Ascending aorta (tissue), 2 donors: ENCODE data around the gene CYP17A1. TPM values are rescaled to one million over a fixed set of nuclear protein-coding genes. Genes with fewer than 3 reads are reported as not detected.
"Not testable (repeated sequence)": the region's sequence is repeated elsewhere in the genome, so short reads cannot be mapped to it uniquely, and the experiment has no call there.

Experiments
- DNase-seq, 2 donors: peaks; one replicate each; pipeline ENCODE4 v3.0.0-alpha.2; 2019; ENCODE audit warnings: low spot score in 2 of 2
- H3K27ac ChIP-seq, 2 donors: fragments of 200-600 bp; sonication (generic); one replicate each; pipeline ENCODE4 v1.5.1; 2016 to 2017; ENCODE audit warnings: mild to moderate bottlenecking in 1 of 2
- H3K27me3 ChIP-seq: fragments of 200-600 bp; sonication (generic); one replicate; pipeline ENCODE4 v1.5.1; 2017
- H3K36me3 ChIP-seq, 2 donors: fragments of 200-600 bp; sonication (generic); one replicate each; pipeline ENCODE4 v1.5.1; 2016
- H3K4me1 ChIP-seq, 2 donors: fragments of 200-600 bp; sonication (generic); one replicate each; pipeline ENCODE4 v1.5.1; 2016 to 2017; ENCODE audit warnings: mild to moderate bottlenecking in 1 of 2
- H3K4me3 ChIP-seq, 2 donors: fragments of 200-600 bp; sonication (generic); one replicate each; pipeline ENCODE4 v1.5.1; 2016 to 2017; ENCODE audit warnings: mild to moderate bottlenecking in 1 of 2
- H3K9me3 ChIP-seq, 2 donors: fragments of 200-600 bp; sonication (generic); one replicate each; pipeline ENCODE4 v1.5.1; 2016
- intact Hi-C: fragments of 100-400 bp; cut with DNase I; formaldehyde crosslinking; loops from one replicate; pipeline ENCODE4 v1.15.1; 2023
- total RNA-seq: library from RNA; depleted of rRNA; stranded (reverse); fragments of >200 nt; gene quantifications from one replicate; pipeline ENCODE4 v1.1.0, GENCODE V29; 2016
- TF ChIP-seq, protein P1 (sequence below), 3 experiments: fragments of 200-600 bp in 2 of 3; fragments of 450-650 bp in 1 of 3; sonication (generic) in 2 of 3; IDR thresholded peaks; one replicate each; pipeline ENCODE4 v1.5.1; 2016 to 2019; ENCODE audit warnings: antibody characterized with exemption in 3 of 3, mild to moderate bottlenecking in 1 of 3, moderate library complexity in 1 of 3

CYP17A1 gene
- total RNA-seq, 1 donor from 2014 or later = 116 TPM

DNA sequence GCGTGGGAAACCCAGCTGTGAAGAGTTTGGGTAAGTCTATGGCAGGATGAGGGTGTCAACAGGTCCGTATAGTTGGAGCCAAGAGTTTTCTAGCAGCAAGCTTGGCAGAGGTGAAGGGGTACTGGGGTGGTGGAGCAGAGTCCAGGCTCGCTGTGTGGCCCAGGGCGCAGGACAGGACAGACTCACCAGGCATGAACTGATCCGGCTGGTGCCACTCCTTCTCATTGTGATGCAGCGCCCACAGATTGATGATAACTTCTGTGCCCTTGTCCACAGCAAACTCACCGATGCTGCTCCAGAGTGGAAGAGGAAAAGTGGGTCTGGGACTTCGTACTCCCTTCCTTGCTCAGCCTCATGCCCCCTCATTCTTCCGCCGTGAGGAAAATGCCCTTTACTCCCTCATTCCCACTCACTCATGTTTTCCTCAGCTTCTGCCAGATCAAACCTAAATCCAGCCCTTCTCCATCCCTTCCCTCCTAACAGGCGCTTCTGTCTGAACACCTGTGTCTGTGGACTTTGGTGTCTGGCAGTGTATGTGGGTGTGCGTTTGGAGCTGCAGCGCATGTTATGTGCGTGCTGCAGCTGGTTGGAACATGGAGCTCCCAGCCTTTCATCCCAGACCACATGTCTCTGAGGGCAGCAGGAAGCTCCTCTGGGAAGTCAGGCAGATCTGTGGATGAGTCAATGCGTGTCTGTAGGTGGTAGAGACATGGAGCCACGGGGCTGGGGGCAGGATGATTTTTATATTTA is 5.7 kb downstream of the CYP17A1 start:
- peaks cover 0 to 12% of the 10 kb centered on the region in 2 donors for H3K36me3 ChIP-seq
- TF ChIP-seq, protein P1, sequence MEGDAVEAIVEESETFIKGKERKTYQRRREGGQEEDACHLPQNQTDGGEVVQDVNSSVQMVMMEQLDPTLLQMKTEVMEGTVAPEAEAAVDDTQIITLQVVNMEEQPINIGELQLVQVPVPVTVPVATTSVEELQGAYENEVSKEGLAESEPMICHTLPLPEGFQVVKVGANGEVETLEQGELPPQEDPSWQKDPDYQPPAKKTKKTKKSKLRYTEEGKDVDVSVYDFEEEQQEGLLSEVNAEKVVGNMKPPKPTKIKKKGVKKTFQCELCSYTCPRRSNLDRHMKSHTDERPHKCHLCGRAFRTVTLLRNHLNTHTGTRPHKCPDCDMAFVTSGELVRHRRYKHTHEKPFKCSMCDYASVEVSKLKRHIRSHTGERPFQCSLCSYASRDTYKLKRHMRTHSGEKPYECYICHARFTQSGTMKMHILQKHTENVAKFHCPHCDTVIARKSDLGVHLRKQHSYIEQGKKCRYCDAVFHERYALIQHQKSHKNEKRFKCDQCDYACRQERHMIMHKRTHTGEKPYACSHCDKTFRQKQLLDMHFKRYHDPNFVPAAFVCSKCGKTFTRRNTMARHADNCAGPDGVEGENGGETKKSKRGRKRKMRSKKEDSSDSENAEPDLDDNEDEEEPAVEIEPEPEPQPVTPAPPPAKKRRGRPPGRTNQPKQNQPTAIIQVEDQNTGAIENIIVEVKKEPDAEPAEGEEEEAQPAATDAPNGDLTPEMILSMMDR (IDR thresholded peaks at IDR 0.05) = no peak
- H3K27ac ChIP-seq = no peak overlapping the region
- H3K27me3 ChIP-seq = no peaks in the 10 kb centered on the region
- H3K4me3 ChIP-seq = no peak overlapping the region
- peaks cover 0 to 4% of the 10 kb centered on the region in 2 donors for H3K4me1 ChIP-seq
- intact Hi-C loops = loop anchor here (10.0 kb wide), 1 partner anchor 503 kb away; no protein-coding TSS in a partner anchor
- DNase-seq = no peak
- H3K9me3 ChIP-seq = no peaks in the 10 kb centered on the region

DNA sequence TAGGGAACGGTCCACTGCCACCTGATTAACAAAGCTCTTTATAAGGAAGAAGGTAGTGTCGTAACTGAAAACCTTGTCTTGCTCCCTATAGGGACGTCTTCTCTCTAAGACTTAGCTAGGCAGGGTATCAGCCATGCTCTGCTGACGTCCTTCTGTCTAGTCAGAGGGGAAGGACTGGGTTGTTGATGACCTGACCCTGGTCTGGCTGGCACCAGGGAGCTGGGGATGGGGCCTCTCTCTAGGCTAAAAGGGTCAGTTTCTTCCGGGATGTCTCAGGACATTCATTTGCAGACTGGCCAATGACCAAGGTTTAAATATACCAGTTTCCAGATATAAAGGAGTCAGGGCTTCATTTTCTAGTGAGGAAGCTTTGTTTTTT is 9.6 kb downstream of the CYP17A1 start:
- H3K27ac ChIP-seq = no peak overlapping the region
- no peak overlapping the region for H3K4me3 ChIP-seq
- H3K4me1 ChIP-seq = no peaks in the 10 kb centered on the region
- intact Hi-C loops = no loop called here
- TF ChIP-seq, protein P1 (IDR thresholded peaks at IDR 0.05) = no peak
- no peaks in the 10 kb centered on the region for H3K9me3 ChIP-seq
- no peak for DNase-seq
- peaks cover 0 to 12% of the 10 kb centered on the region in 2 donors for H3K36me3 ChIP-seq
- no peaks in the 10 kb centered on the region for H3K27me3 ChIP-seq

DNA sequence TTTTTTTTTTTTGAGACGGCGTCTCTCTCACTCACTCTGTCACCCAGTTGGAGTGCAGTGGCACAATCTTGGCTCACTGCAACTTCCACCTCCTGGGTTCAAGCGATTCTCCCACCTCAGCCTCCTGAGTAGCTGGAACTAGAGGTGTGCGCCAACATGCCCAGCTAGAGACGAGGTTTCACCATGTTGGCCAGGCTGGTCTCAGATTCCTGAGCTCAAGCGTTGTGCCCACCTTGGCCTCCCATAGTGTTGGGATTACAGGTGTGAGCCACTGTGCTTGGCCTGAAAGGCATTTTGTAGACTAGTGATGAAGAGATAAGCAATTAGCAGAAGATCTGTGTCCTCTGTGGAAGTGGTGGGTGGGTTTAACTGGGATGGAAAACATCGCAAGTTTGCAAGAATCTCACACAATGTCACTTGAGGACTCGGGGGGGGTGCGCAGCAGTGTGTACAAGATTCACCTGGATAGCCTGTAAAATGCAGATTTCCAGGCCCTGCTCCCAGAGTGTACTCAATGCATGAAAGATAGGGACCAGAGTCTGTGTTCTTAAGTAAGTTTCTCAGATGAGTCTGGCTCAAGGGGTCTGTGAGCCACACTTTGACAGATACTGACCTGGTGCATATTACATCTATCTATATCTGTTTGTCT is 10.9 kb downstream of the CYP17A1 start:
- peaks cover 0 to 12% of the 10 kb centered on the region in 2 donors for H3K36me3 ChIP-seq
- no peak overlapping the region for H3K4me3 ChIP-seq
- intact Hi-C loops = no loop called here
- TF ChIP-seq, protein P1 (IDR thresholded peaks at IDR 0.05) = no peak
- no peak overlapping the region for H3K27ac ChIP-seq
- no peaks in the 10 kb centered on the region for H3K27me3 ChIP-seq
- H3K9me3 ChIP-seq = no peaks in the 10 kb centered on the region
- no peaks in the 10 kb centered on the region for H3K4me1 ChIP-seq
- DNase-seq = no peak

DNA sequence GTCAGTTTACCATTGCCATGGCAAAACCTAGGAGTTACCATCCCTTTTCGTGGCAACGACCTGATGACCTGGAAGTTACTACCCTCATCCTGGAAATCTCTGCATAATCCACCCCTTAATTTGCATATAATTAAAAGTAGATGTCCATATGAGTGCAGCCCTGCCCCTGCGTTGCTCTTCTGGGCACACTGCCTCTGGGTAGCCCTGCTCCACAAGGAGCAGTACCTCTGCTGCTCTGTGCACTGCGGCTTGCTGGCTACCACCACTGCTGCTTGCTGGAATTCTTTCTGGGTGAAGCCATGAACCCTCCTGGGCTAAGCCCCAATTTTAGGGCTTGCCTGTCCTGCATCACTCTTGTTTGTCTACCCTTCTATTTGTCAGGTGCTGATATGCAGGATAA is 12.5 kb downstream of the CYP17A1 start:
- no peaks in the 10 kb centered on the region for H3K4me1 ChIP-seq
- no peaks in the 10 kb centered on the region for H3K27me3 ChIP-seq
- H3K27ac ChIP-seq = no peak overlapping the region
- no peak for DNase-seq
- intact Hi-C loops = no loop called here
- TF ChIP-seq, protein P1 (IDR thresholded peaks at IDR 0.05) = no peak
- H3K9me3 ChIP-seq = no peaks in the 10 kb centered on the region
- no peak overlapping the region for H3K4me3 ChIP-seq
- peaks cover 0 to 7% of the 10 kb centered on the region in 2 donors for H3K36me3 ChIP-seq

DNA sequence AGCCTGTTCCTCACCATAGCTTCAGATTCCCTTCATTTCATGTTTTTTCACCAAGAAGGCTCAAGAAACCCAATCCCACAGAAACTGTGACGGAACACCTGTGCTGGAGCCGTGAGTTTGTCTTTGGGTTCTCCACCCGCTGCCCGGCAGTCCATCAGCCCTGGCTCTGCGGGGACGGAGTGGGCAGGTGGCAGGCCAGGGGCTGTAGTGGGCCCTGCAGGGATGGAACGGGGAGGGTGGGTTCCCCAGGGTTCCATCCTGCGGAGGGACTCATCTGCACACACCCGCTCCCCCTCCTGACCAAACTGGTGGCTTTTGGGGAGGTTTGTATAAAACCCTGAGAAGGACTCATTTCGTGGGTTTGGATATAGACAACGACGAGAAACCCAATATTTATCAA is 15.0 kb downstream of the CYP17A1 start:
- no peak overlapping the region for H3K4me3 ChIP-seq
- no peaks in the 10 kb centered on the region for H3K9me3 ChIP-seq
- no peak overlapping the region for H3K27ac ChIP-seq
- no peaks in the 10 kb centered on the region for H3K36me3 ChIP-seq
- H3K27me3 ChIP-seq = no peaks in the 10 kb centered on the region
- TF ChIP-seq, protein P1 (IDR thresholded peaks at IDR 0.05) = no peak
- no peak for DNase-seq
- H3K4me1 ChIP-seq = peaks cover 0 to 4% of the 10 kb centered on the region in 2 donors
- intact Hi-C loops = no loop called here

DNA sequence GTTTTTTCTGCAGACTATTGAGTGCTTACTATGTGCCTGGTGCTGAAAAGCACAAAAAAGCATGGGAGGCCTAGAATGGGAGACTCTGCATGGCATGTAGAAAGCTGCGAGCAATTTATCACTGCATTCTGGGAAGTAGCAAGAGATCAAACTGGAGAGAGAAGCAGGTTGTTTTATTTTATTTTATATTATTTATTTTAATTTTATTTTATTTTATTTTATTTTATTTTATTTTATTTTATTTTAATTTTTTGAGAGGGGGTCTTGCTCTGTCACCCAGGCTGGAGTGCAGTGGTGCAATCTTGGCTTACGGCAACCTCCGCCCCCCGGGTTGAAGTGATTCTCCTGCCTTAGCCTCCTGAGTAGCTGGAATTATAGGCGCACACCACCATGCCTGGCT is 17.2 kb downstream of the CYP17A1 start:
- Histone ChIP-seq H3K4me1 (peaks cover 16 to 21% of the 10 kb centered on the region in 2 donors), H3K27ac (peak overlapping the region; percentile 46 to 99)
- DNase-seq, H3K36me3 ChIP-seq, H3K9me3 ChIP-seq, H3K27me3 ChIP-seq, H3K4me3 ChIP-seq, intact Hi-C loops: not testable (repeated sequence)
